A172 (cell line): Measurements from ENCODE around the gene SRSF9. TPM values are rescaled to one million over a fixed set of nuclear protein-coding genes. Genes with fewer than 3 reads are reported as not detected.

Experiments used
- total RNA-seq: library from RNA; depleted of rRNA; stranded (reverse); fragments of >200 nt; shearing (Covaris generic); gene quantifications from 2 replicates; pipeline ENCODE4 v1.2.3, GENCODE V29; 2014; rRNA removed

Gene SRSF9
- total RNA-seq, 1 experiment from 2014 or later = 189 TPM

Other genes starting within 250 kb of the SRSF9 start
- 136 and 156 TPM in 2 replicates for gene PXN, start 204.0 kb downstream of the SRSF9 start, total RNA-seq
- under 0.01 TPM in 2 replicates for gene RNU4-2, start 177.8 kb downstream of the SRSF9 start, total RNA-seq
- under 0.01 TPM in 2 replicates for gene RNU4-1, start 176.5 kb downstream of the SRSF9 start, total RNA-seq
- 1.3 and 1.4 TPM in 2 replicates for gene SIRT4, start 167.4 kb downstream of the SRSF9 start, total RNA-seq
- gene PLA2G1B, start 142.0 kb downstream of the SRSF9 start, total RNA-seq = not detected in 2 replicates
- gene MSI1, start 100.6 kb downstream of the SRSF9 start, total RNA-seq = 0.57 and 1.6 TPM in 2 replicates
- 636 and 726 TPM in 2 replicates for gene COX6A1, start 31.6 kb downstream of the SRSF9 start, total RNA-seq
- 67.3 and 73.1 TPM in 2 replicates for gene TRIAP1, start 23.4 kb downstream of the SRSF9 start, total RNA-seq
- 19.8 and 22.3 TPM in 2 replicates for gene GATC, start 23.3 kb downstream of the SRSF9 start, total RNA-seq
- gene DYNLL1, start 26.4 kb upstream of the SRSF9 start, total RNA-seq = 570 and 573 TPM in 2 replicates
- 30.2 and 39.2 TPM in 2 replicates for gene COQ5, start 59.4 kb upstream of the SRSF9 start, total RNA-seq
- gene RNF10, start 64.6 kb upstream of the SRSF9 start, total RNA-seq = 46.2 and 85.2 TPM in 2 replicates
- gene POP5, start 111.7 kb upstream of the SRSF9 start, total RNA-seq = 54.7 and 60.3 TPM in 2 replicates
- gene CABP1, start 170.9 kb upstream of the SRSF9 start, total RNA-seq = 0.83 TPM in 1 of 2 replicates, not detected in the other
- gene MLEC, start 217.4 kb upstream of the SRSF9 start, total RNA-seq = 105 and 120 TPM in 2 replicates
- gene UNC119B, start 240.7 kb upstream of the SRSF9 start, total RNA-seq = 15.5 and 18.1 TPM in 2 replicates